RWPE2 (cell line): ENCODE results near the gene HOXC4.
"Not testable (repeated sequence)": the region's sequence is repeated elsewhere in the genome, so short reads cannot be mapped to it uniquely, and the experiment has no call there.

Source experiments
- ATAC-seq: fragments of 200-7000 bp; cut with Tn5 transposase; 3 replicates; pipeline ENCODE4 v1.9.1; 2021; ENCODE audit warnings: low read depth
- DNase-seq: peaks from one replicate; pipeline ENCODE4 v3.0.0-alpha.2; 2020; ENCODE audit warnings: low spot score
- H3K27ac ChIP-seq: fragments of 450-650 bp; 2 replicates; pipeline ENCODE4 v1.5.1; 2017; ENCODE audit warnings: mild to moderate bottlenecking; ENCODE audit not compliant: poor library complexity, severe bottlenecking
- H3K27me3 ChIP-seq: fragments of 250-450 bp; sonication (Bioruptor Pico); 2 replicates; pipeline ENCODE4 v1.5.1; 2021; ENCODE audit warnings: mild to moderate bottlenecking, moderate library complexity; ENCODE audit not compliant: insufficient read depth, poor library complexity, severe bottlenecking
- H3K36me3 ChIP-seq: fragments of 250-450 bp; sonication (Bioruptor Pico); 2 replicates; pipeline ENCODE4 v1.5.1; 2020; ENCODE audit warnings: low read depth, mild to moderate bottlenecking, moderate library complexity
- H3K4me1 ChIP-seq: fragments of 250-450 bp; sonication (Bioruptor Pico); 2 replicates; pipeline ENCODE4 v1.5.1; 2021; ENCODE audit warnings: mild to moderate bottlenecking, moderate library complexity; ENCODE audit not compliant: insufficient read depth, poor library complexity, severe bottlenecking
- H3K4me3 ChIP-seq: fragments of 250-450 bp; sonication (Bioruptor Pico); 2 replicates; pipeline ENCODE4 v1.5.1; 2021; ENCODE audit warnings: mild to moderate bottlenecking, moderate library complexity; ENCODE audit not compliant: severe bottlenecking
- H3K9me3 ChIP-seq: fragments of 250-450 bp; sonication (Bioruptor Pico); 2 replicates; pipeline ENCODE4 v1.5.1; 2021; ENCODE audit warnings: mild to moderate bottlenecking, moderate library complexity; ENCODE audit not compliant: severe bottlenecking
- CTCF ChIP-seq: fragments of 450-650 bp; IDR thresholded peaks from one replicate; pipeline ENCODE4 v1.5.1; 2017; ENCODE audit warnings: mild to moderate bottlenecking, moderate library complexity; ENCODE audit not compliant: poor library complexity, severe bottlenecking

HOXC4 gene

DNA sequence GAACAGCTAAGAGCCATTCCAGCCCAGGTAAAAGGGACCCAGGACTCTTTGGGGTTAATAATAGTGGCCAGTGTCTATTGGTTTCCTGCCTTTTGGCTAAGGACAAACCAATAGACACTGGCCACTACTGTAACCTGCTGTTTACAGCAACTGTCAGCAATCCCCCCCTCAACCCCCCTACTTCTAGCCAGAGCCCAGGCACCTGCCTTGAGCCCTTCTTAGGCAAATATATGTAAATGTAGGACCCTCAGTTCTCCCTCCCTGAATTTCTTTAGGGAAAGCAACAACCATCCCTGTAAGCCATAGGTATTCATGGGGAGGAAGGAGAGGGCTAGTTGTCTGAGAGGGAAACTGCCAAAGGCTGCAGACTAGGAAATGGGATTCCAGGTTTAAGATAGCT, 22.3 kb downstream of the HOXC4 start:
- H3K36me3 ChIP-seq: no peaks in the 10 kb centered on the region
- H3K27ac ChIP-seq: no peak overlapping the region
- DNase-seq: no peak
- no peaks in the 10 kb centered on the region for H3K4me1 ChIP-seq
- no peaks in the 10 kb centered on the region for H3K27me3 ChIP-seq
- no peak for TF ChIP-seq CTCF
- no peak for ATAC-seq
- no peak overlapping the region for H3K4me3 ChIP-seq
- H3K9me3 ChIP-seq: no peaks in the 10 kb centered on the region

DNA sequence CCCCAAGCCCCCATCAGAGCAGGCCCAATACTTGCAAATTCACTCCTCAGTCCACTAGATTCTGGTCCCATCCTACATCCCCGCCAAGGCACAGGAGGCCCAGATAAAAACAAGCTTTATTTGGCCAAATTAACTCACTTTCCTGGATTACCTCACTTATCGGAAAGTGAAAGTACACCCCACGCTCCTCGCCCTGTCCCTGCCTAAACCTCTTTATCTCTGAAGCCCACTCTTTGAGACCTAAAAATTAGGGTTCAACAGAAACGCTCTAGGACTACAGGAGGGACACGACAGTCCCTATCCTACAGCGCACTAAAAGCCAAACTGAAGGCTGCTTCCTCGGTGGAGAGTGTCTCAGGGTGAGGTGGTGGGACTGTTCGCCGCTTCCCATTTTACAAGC, 24.2 kb downstream of the HOXC4 start:
- not testable (repeated sequence) for ATAC-seq, H3K9me3 ChIP-seq, H3K4me1 ChIP-seq, H3K36me3 ChIP-seq, H3K27me3 ChIP-seq, H3K4me3 ChIP-seq, DNase-seq, H3K27ac ChIP-seq

DNA sequence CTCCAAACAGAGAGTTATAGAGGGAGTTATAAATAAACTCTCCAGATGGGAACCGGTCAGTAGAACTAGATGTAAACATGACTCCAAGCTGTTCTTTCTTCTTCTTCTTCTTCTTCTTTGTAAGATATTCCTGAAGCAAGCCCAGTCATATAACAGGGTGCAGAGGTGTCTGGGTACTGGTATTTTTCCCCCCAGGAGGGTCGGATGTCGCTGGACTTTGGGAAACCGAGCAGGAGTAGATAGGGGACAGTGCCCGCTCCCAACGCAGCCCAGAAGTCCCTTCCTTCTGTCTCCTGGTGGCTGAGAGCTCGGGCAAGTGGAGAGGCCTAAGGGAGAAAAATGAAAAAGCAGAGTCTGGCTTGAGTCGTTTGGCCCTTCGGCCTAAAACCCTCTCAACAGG, 25.5 kb downstream of the HOXC4 start:
- not testable (repeated sequence) for H3K27me3 ChIP-seq, DNase-seq, H3K4me1 ChIP-seq

GRCh38 chr12:54080008-54080924, 26.6 kb downstream of the HOXC4 start:
- not testable (repeated sequence) for H3K27me3 ChIP-seq, H3K4me1 ChIP-seq, DNase-seq, ATAC-seq, H3K4me3 ChIP-seq, H3K36me3 ChIP-seq, H3K27ac ChIP-seq, H3K9me3 ChIP-seq

More for the DNA sequence above, 25.5 kb downstream of the HOXC4 start:
- not testable (repeated sequence) for H3K9me3 ChIP-seq, H3K4me3 ChIP-seq, H3K27ac ChIP-seq, H3K36me3 ChIP-seq, ATAC-seq

DNA sequence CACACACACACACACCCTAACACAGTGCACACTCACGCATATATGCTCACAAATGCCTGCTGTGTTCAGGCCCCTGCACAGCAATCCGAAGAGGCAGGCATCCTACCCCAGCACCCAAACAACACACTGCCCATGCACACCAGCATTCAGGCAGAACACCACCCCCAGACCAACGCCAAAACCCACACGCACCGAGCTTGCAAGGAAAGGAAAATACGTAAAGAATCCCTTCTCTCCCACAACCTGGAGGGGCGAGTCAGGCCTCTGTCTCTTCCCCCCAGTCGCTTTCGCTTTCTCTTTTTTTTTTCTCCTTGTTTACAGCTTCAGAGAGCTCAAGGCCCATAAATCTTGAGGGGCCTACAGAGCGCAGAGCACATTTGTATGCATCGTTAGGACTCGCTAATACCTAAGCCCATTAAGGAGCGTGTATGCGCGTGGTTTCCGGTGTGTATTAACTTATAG, 27.4 kb downstream of the HOXC4 start:
- H3K36me3 ChIP-seq, H3K4me3 ChIP-seq, DNase-seq, H3K27me3 ChIP-seq, H3K27ac ChIP-seq, ATAC-seq, H3K9me3 ChIP-seq, H3K4me1 ChIP-seq: not testable (repeated sequence)

- not testable (repeated sequence) for H3K4me1 ChIP-seq, H3K36me3 ChIP-seq, H3K4me3 ChIP-seq, H3K27me3 ChIP-seq, H3K27ac ChIP-seq, ATAC-seq, DNase-seq, H3K9me3 ChIP-seq
Measured at GRCh38 chr12:54081581-54082396, 28.2 kb downstream of the HOXC4 start.

- H3K27ac ChIP-seq: no peak overlapping the region
- H3K27me3 ChIP-seq: no peaks in the 10 kb centered on the region
- no peak for DNase-seq
- no peak for ATAC-seq
- no peaks in the 10 kb centered on the region for H3K4me1 ChIP-seq
- no peak for TF ChIP-seq CTCF
- H3K4me3 ChIP-seq: no peak overlapping the region
- H3K9me3 ChIP-seq: no peaks in the 10 kb centered on the region
- no peaks in the 10 kb centered on the region for H3K36me3 ChIP-seq
Measured at GRCh38 chr12:54082397-54082892, 28.8 kb downstream of the HOXC4 start.

GRCh38 chr12:54088011-54088410, 34.4 kb downstream of the HOXC4 start:
- not testable (repeated sequence) for DNase-seq, H3K27ac ChIP-seq, H3K27me3 ChIP-seq, ATAC-seq, H3K4me3 ChIP-seq, H3K9me3 ChIP-seq, H3K36me3 ChIP-seq, H3K4me1 ChIP-seq

DNA sequence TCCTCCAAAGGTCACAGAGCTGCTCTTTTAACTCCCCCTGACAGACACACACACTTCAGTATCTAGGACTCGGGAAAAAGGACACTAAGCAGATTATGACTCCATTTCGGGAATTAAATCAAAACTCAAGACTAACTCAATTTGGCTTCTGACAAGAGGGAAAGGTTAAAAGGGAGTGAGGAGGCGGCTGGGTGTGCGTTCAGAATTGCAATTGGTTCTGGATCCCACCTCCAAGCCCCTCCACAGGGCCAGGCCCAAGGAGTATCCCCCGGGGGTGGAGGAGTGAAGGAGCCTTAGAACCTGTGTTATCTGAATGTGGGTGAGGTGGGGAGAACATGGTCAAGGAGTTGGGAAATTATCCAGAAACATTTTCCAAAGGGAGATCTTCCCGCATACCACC, 35.8 kb downstream of the HOXC4 start:
- H3K27ac ChIP-seq, H3K36me3 ChIP-seq, H3K4me1 ChIP-seq, ATAC-seq, H3K9me3 ChIP-seq, H3K27me3 ChIP-seq, H3K4me3 ChIP-seq, DNase-seq: not testable (repeated sequence)
